OCI-LY1 (cell line): ENCODE results near the gene BPTF.

Experiments used
- CTCF ChIP-seq: fragments of 200-600 bp; sonication (generic), shearing (Covaris generic); IDR thresholded peaks from 2 replicates; pipeline ENCODE4 v1.5.1; 2017; ENCODE audit warnings: mild to moderate bottlenecking, antibody characterized with exemption, low read length, moderate library complexity, mixed read lengths
- EZH2 ChIP-seq: fragments of 200-600 bp; sonication (generic), shearing (Covaris generic); IDR thresholded peaks from 2 replicates; pipeline ENCODE4 v1.8.0; 2017; ENCODE audit warnings: borderline replicate concordance, mixed run types, mild to moderate bottlenecking, antibody characterized with exemption, low read length, moderate library complexity, mixed read lengths

DNA sequence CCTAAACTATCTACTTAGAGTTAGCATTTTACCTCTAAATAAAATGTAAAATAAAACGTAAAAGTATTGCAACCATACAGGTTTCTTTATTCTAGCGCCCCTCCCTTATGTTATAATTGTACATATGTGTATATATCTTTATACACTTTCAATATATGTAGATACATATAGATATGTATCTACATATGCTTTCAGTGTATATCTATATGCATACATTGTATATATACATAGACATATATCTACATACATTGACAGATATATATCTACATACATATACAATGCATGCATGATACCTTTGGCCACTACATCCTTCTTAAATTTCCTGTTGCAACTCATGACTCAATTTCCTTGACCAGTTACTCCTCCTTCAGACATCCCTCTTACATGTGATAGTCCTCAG, 16.7 kb downstream of the BPTF start:
- TF ChIP-seq CTCF (no peak), EZH2 (no peak)
